Tongue (tissue), 3 donors: Measurements from ENCODE around the gene CES3. TPM values are rescaled to one million over a fixed set of nuclear protein-coding genes. Genes with fewer than 3 reads are reported as not detected.
A peak's percentile ranks its signal among the peaks of the same experiment; 100 is the strongest.

ENCODE experiments used
- DNase-seq: peaks from one replicate; pipeline ENCODE4 v3.0.0-alpha.2; 2015
- small RNA-seq: library from RNA; depleted of rRNA; stranded (forward); fragments of <200 nt; gene quantifications from one replicate; pipeline ENCODE3, GENCODE V24; 2014; ENCODE audit warnings: low replicate concordance
- total RNA-seq: library from RNA; depleted of rRNA; stranded (reverse); fragments of >200 nt; gene quantifications from one replicate; pipeline ENCODE4 v1.2.3, GENCODE V29; 2014

Gene CES3
- total RNA-seq, 1 donor from 2014 or later, result 1.8 TPM

- DNase-seq, result no peak
Observed at GRCh38 chr16:67009158-67009557, 48.1 kb downstream of the CES3 start.

- DNase-seq, result no peak
Observed at GRCh38 chr16:67011274-67011673, 50.2 kb downstream of the CES3 start.

DNA sequence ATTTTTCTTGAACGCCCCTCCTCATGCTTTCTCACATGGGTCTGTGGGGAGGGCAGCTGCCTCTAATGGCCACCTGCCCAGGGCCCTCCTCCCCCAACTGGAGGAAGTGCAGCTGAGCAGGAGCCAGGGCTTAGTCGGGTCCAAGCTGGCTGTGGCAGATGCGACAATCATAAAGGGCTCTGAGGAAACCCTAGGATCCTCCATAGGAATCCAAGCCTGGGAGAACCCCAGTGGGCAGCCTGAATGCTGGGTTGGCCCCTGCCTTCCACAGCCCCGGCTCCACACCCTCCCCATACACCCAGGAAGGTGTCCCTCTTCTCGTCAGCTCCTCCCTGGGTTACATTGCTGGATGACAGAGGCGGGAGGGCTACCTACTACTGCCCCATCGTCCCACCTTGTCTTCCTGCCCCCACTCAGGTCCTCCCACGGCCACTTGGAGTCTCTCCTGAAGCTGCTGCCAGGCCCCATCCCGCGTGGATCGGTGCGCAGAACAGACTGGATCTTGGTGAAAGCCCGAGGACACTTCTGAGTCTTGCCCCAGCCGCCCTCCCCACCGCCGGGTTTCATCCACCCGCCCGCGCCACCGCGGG, 52.3 kb downstream of the CES3 start:
- peak; percentile 87 for DNase-seq

DNA sequence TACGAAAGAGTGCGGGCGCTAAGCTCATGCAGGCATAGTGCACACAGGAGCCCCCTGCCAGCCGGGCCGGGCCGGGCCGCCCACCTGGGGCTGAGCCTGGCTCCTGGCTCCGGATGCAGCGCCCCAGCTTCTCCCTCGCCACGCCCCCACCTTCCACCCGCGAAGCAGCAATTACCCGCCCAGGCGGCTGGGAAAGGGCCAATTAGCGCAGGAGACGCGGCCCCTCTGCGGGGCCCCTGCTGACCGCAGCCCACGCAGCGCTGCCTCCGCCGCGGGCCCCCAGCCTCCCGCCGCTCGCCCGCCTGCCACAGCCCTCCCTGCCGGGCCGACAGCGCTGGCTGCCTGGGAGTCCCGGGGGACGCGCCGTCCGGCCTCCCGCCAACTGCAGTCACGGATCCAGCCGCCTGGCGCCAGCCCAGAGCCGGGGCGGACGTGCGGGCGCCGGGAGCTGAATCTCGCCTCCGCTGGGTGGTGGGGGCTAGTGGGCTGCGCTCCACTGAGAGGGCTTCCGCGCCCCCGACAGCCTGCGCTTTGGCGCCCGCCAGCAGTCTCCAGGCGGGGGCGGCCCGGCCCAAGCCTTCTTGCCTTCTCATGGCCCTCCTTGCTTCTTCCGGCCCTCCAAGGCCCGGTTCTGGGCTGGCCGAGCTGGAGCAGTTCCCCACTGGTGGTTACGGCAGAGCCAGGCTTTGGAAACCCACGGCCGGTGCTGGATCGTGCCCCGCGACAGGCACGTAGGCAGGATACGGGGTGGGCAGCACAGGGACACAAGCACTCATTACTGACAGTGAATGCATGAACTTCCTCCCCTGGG, 53.0 kb downstream of the CES3 start:
- peak; percentile 91 for DNase-seq

- DNase-seq, result no peak
Observed at GRCh38 chr16:67014634-67015312, 53.7 kb downstream of the CES3 start.

DNA sequence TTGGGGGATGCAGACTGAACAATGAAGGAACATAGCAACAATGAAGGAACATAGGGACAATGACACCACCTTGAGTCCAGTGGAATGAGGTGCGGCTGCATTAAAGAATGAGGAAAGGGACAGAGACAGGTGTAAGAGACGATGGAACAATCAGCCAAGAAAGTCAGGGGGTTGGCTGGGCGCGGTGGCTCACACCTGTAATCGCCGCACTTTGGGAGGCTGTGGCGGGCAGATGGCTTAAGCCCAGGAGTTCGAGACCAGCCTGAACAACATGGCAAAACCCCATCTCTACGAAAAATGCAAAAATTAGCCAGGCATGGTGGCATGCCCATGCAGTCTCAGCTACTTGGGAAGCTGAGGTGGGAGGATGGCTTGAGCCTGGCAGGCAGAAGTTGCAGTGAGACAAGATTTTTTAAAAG, 54.3 kb downstream of the CES3 start:
- peak; percentile 11 for DNase-seq

- DNase-seq, result no peak
Observed at GRCh38 chr16:67016143-67016542, 55.1 kb downstream of the CES3 start.

- no peak for DNase-seq
Observed at GRCh38 chr16:67016681-67017420, 55.8 kb downstream of the CES3 start.

- DNase-seq, result no peak
Observed at GRCh38 chr16:67017421-67017750, 56.3 kb downstream of the CES3 start.

- peak; percentile 86 for DNase-seq
Observed at GRCh38 chr16:67017810-67018488, 56.9 kb downstream of the CES3 start.

- DNase-seq, result no peak
Observed at GRCh38 chr16:67019171-67019570, 58.1 kb downstream of the CES3 start.

DNA sequence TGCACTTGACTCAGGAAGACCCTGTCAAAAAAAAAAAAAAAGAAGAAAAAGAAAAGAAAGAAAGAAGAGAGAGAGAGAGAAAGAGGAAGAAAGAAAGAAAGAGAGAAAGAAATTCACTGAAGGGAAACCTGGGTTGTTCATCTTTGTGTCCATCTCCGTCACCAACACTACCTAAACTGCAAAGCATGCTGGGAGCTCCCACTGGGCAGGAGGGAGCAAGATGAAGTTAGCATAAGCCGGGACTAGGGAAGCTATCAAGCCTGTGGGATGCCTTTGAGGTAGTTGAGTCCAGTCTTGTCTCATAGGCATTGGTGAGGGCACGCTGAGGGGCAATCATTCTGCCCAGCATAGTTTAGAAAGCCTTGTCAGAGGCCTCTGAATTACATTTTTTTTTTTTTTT, 60.3 kb downstream of the CES3 start:
- no peak for DNase-seq

DNA sequence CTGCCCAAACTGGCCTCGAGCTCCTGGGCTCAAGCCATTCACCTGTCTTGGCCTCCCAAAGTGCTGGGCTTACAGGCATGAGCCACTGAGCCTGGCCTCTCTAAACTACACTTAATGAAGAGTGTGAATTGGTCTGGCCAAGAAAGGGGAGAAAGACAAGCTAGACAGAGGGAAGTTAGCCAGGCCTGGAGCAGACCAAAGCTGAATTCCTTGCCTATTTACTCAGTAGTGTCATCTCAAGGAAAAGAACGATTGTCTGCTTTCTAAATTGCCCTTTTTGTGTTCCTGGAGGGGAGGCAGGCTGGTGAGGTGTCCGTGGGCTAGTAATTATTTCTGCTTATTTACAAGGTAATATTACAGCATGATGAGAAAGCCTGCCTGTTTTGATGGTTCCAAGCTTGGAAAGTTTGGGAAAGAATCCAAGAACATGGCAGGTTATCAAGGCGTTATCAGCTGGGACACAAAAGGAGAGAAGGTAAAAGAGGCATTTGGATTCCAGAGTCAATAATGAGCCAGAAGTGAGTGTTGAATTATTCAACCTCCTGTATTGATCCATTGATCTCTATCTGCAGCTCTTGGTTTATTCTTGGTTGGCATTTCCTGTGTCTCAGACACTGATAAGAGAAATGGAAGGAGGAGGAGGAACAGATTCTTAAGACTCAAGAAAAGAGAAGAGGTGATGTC, 61.6 kb downstream of the CES3 start:
- no peak for DNase-seq

DNA sequence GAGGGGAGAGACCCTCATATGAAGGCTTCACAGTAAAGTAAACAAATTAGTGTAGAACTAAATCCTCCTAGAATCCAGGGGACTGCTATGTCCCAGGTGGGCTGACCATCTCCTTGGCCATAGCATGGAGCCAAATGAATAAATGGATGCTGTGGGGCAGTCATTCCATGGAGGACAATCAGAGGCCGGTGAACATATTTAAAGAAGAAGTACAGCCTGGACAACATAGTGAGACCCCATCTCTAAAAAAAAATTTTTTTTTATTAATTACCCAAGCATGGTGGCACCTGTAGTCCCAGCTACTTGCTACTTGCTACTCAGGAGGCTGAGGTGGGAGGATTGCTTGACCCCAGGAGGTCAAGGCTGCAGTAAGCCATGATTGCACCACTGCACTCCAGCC, 62.6 kb downstream of the CES3 start:
- no peak for DNase-seq

Small RNAs within 50 kb of the gene (small RNA-seq; reads per million reads assigned to genes)
- gene RN7SL543P, result not detected

Other genes with a start within 250 kb of the CES3 start
- 143 TPM for gene DYNC1LI2, start 209.7 kb upstream of the CES3 start, total RNA-seq
- gene TERB1, start 159.7 kb upstream of the CES3 start, total RNA-seq, result 0.41 TPM
- gene NAE1, start 130.3 kb upstream of the CES3 start, total RNA-seq, result 51.1 TPM
- not detected for gene CA7, start 116.9 kb upstream of the CES3 start, total RNA-seq
- 11.0 TPM for gene PDP2, start 80.8 kb upstream of the CES3 start, total RNA-seq
- gene CDH16, start 42.4 kb upstream of the CES3 start, total RNA-seq, result 0.31 TPM
- 23.3 TPM for gene RRAD, start 35.7 kb upstream of the CES3 start, total RNA-seq
- 101 TPM for gene CIAO2B, start 26.9 kb upstream of the CES3 start, total RNA-seq
- 23.9 TPM for gene CES2, start 25.8 kb upstream of the CES3 start, total RNA-seq
- 5.2 TPM for gene CES4A, start 27.3 kb downstream of the CES3 start, total RNA-seq
- 52.6 TPM for gene CBFB, start 67.9 kb downstream of the CES3 start, total RNA-seq
- 16.3 TPM for gene PHAF1, start 148.7 kb downstream of the CES3 start, total RNA-seq
- 25.2 TPM for gene B3GNT9, start 189.7 kb downstream of the CES3 start, total RNA-seq
- 7.7 TPM for gene TRADD, start 198.6 kb downstream of the CES3 start, total RNA-seq
- 1.6 TPM for gene FBXL8, start 198.7 kb downstream of the CES3 start, total RNA-seq
- gene HSF4, start 203.5 kb downstream of the CES3 start, total RNA-seq, result 3.8 TPM
- 40.4 TPM for gene NOL3, start 209.3 kb downstream of the CES3 start, total RNA-seq
- 14.1 TPM for gene MATCAP1, start 222.7 kb downstream of the CES3 start, total RNA-seq
- gene EXOC3L1, start 228.9 kb downstream of the CES3 start, total RNA-seq, result 3.6 TPM
- gene E2F4, start 230.9 kb downstream of the CES3 start, total RNA-seq, result 38.9 TPM
- gene ELMO3, start 237.9 kb downstream of the CES3 start, total RNA-seq, result 4.0 TPM